OCI-LY1 (cell line): ENCODE measurements around the gene REG4.
A peak's percentile ranks its signal among the peaks of the same experiment; 100 is the strongest.
"Not testable (repeated sequence)": the region's sequence is repeated elsewhere in the genome, so short reads cannot be mapped to it uniquely, and the experiment has no call there.

Experiments
- H2AFZ ChIP-seq: fragments of 200-600 bp; sonication (generic), shearing (Covaris generic); 2 replicates; pipeline ENCODE4 v1.6.0; 2014; ENCODE audit warnings: antibody characterized with exemption, mild to moderate bottlenecking, low read length
- H3F3A ChIP-seq: fragments of 200-600 bp; sonication (generic), shearing (Covaris generic); 2 replicates; pipeline ENCODE4 v1.6.0; 2014; ENCODE audit warnings: mild to moderate bottlenecking, antibody characterized with exemption, low read length, moderate library complexity; ENCODE audit not compliant: insufficient read depth
- H3K27ac ChIP-seq: fragments of 200-600 bp; sonication (generic); 2 replicates; pipeline ENCODE4 v1.5.1; 2014; ENCODE audit warnings: low read length, mixed run types, mild to moderate bottlenecking, low read depth; ENCODE audit not compliant: poor library complexity, severe bottlenecking
- H3K27me3 ChIP-seq: fragments of 200-600 bp; sonication (generic); 2 replicates; pipeline ENCODE4 v1.6.0; 2014; ENCODE audit warnings: antibody characterized with exemption, mild to moderate bottlenecking, low read length, moderate library complexity; ENCODE audit not compliant: insufficient read depth
- H3K36me3 ChIP-seq: fragments of 200-600 bp; sonication (generic); 2 replicates; pipeline ENCODE4 v1.6.1; 2014; ENCODE audit warnings: mild to moderate bottlenecking, antibody characterized with exemption, low read length, moderate library complexity, mixed read lengths; ENCODE audit not compliant: insufficient read depth
- H3K4me1 ChIP-seq: fragments of 200-600 bp; sonication (generic); 2 replicates; pipeline ENCODE4 v1.5.1; 2014; ENCODE audit warnings: mild to moderate bottlenecking, low read length, moderate library complexity; ENCODE audit not compliant: insufficient read depth, severe bottlenecking
- H3K4me2 ChIP-seq: fragments of 200-600 bp; sonication (generic), shearing (Covaris generic); 2 replicates; pipeline ENCODE4 v1.6.1; 2014; ENCODE audit warnings: low read length
- H3K4me3 ChIP-seq: fragments of 200-600 bp; sonication (generic); 2 replicates; pipeline ENCODE4 v1.5.1; 2014; ENCODE audit warnings: low read length, low read depth, mild to moderate bottlenecking, mixed read lengths; ENCODE audit not compliant: poor library complexity, severe bottlenecking
- H3K79me2 ChIP-seq: fragments of 200-600 bp; shearing (Covaris generic); 2 replicates; pipeline ENCODE4 v1.6.1; 2016; ENCODE audit warnings: mixed run types, low read length, mixed read lengths; ENCODE audit not compliant: insufficient read depth
- H3K9ac ChIP-seq: fragments of 200-600 bp; sonication (generic), shearing (Covaris generic); 2 replicates; pipeline ENCODE4 v1.6.1; 2014; ENCODE audit warnings: mild to moderate bottlenecking, low read length, mixed read lengths
- H3K9me2 ChIP-seq: fragments of 200-600 bp; sonication (generic), shearing (Covaris generic); 2 replicates; pipeline ENCODE4 v1.6.1; 2014; ENCODE audit warnings: low read depth, mild to moderate bottlenecking, low read length, mixed read lengths
- H3K9me3 ChIP-seq: fragments of 200-600 bp; shearing (Covaris generic); 2 replicates; pipeline ENCODE4 v1.6.1; 2014; ENCODE audit warnings: low read length, mixed read lengths
- H4K20me1 ChIP-seq: fragments of 200-600 bp; sonication (generic), shearing (Covaris generic); 2 replicates; pipeline ENCODE4 v1.6.0; 2016; ENCODE audit warnings: mild to moderate bottlenecking, low read length; ENCODE audit not compliant: insufficient read depth
- CTCF ChIP-seq: fragments of 200-600 bp; sonication (generic), shearing (Covaris generic); IDR thresholded peaks from 2 replicates; pipeline ENCODE4 v1.5.1; 2017; ENCODE audit warnings: mild to moderate bottlenecking, antibody characterized with exemption, low read length, moderate library complexity, mixed read lengths
- EZH2 ChIP-seq: fragments of 200-600 bp; sonication (generic), shearing (Covaris generic); IDR thresholded peaks from 2 replicates; pipeline ENCODE4 v1.8.0; 2017; ENCODE audit warnings: borderline replicate concordance, mixed run types, mild to moderate bottlenecking, antibody characterized with exemption, low read length, moderate library complexity, mixed read lengths

REG4 gene

GRCh38 chr1:119853155-119853554, 41.9 kb upstream of the REG4 start:
- Histone ChIP-seq H3K4me2 (no peak overlapping the region), H3K4me3 (no peak overlapping the region), H2AFZ (no peak overlapping the region), H4K20me1 (no peaks in the 10 kb centered on the region), H3K9ac (no peak overlapping the region), H3K36me3 (no peaks in the 10 kb centered on the region), H3K79me2 (no peaks in the 10 kb centered on the region), H3K27ac (no peak overlapping the region), H3K9me2 (no peaks in the 10 kb centered on the region), H3F3A (no peaks in the 10 kb centered on the region), H3K9me3 (no peaks in the 10 kb centered on the region), H3K27me3 (no peaks in the 10 kb centered on the region), H3K4me1 (no peaks in the 10 kb centered on the region)
- no peak for TF ChIP-seq CTCF
- no peak for TF ChIP-seq EZH2

GRCh38 chr1:119844206-119844605, 32.9 kb upstream of the REG4 start:
- peak overlapping the region; percentile 14; the same call in 1 of the 2 replicates for H3K4me2 ChIP-seq
- H3K9ac ChIP-seq, H3K27me3 ChIP-seq, H3K36me3 ChIP-seq, H4K20me1 ChIP-seq, H3K4me1 ChIP-seq, H3K27ac ChIP-seq, H3K9me2 ChIP-seq, H3F3A ChIP-seq, H3K4me3 ChIP-seq, H2AFZ ChIP-seq, H3K9me3 ChIP-seq, H3K79me2 ChIP-seq: not testable (repeated sequence)
- TF ChIP-seq CTCF, result peak; percentile 53

- Histone ChIP-seq H3K27me3 (no peaks in the 10 kb centered on the region), H3K9me2 (no peaks in the 10 kb centered on the region), H2AFZ (no peak overlapping the region), H3K4me1 (no peaks in the 10 kb centered on the region), H3K4me3 (no peak overlapping the region), H3K79me2 (no peaks in the 10 kb centered on the region), H3F3A (no peaks in the 10 kb centered on the region), H3K27ac (no peak overlapping the region), H3K4me2 (no peak overlapping the region), H3K36me3 (no peaks in the 10 kb centered on the region), H3K9ac (no peak overlapping the region), H4K20me1 (no peaks in the 10 kb centered on the region), H3K9me3 (no peaks in the 10 kb centered on the region)
- no peak for TF ChIP-seq CTCF
- no peak for TF ChIP-seq EZH2
Observed at GRCh38 chr1:119841306-119841705, 30.0 kb upstream of the REG4 start.
